Endothelial cell of umbilical vein (primary cell): Measurements from ENCODE around the gene C2orf81.

Experiments used
- CTCF ChIP-seq, 2 donors: IDR thresholded peaks; 1 replicate in 1 of 2; 2 replicates in 1 of 2; pipeline ENCODE4 v1.5.1; 2011; ENCODE audit warnings: low read length in 2 of 2, mild to moderate bottlenecking in 2 of 2, moderate library complexity in 2 of 2, control low read depth in 1 of 2, inconsistent platforms in 1 of 2, low read depth in 1 of 2; ENCODE audit not compliant: insufficient read depth in 1 of 2; ENCODE audit errors: extremely low read depth in 1 of 2
- EZH2 ChIP-seq: IDR thresholded peaks from 2 replicates; pipeline ENCODE4 v1.6.1; 2012; ENCODE audit warnings: borderline replicate concordance, low read depth, mild to moderate bottlenecking, moderate library complexity, low read length, inconsistent platforms; ENCODE audit not compliant: severe bottlenecking
- FOS ChIP-seq: IDR thresholded peaks from 2 replicates; pipeline ENCODE4 v1.6.1; 2011; ENCODE audit warnings: mild to moderate bottlenecking, low read length, moderate library complexity, borderline replicate concordance; ENCODE audit not compliant: insufficient read depth
- JUN ChIP-seq: IDR thresholded peaks from 2 replicates; pipeline ENCODE4 v1.6.1; 2011; ENCODE audit warnings: borderline replicate concordance, low read depth; ENCODE audit not compliant: insufficient read length, insufficient read depth
- MAX ChIP-seq: IDR thresholded peaks from 2 replicates; pipeline ENCODE4 v1.6.1; 2011; ENCODE audit not compliant: insufficient read depth, insufficient read length
- MYC ChIP-seq: IDR thresholded peaks from one replicate; pipeline ENCODE4 v1.6.1; 2011; ENCODE audit warnings: mild to moderate bottlenecking, low read depth, low read length
- POLR2A ChIP-seq: IDR thresholded peaks from 2 replicates; pipeline ENCODE4 v1.6.1; 2012; ENCODE audit warnings: low read depth, mild to moderate bottlenecking, control low read depth, low read length
- POLR2AphosphoS5 ChIP-seq: IDR thresholded peaks from 2 replicates; pipeline ENCODE4 v1.6.1; 2012; ENCODE audit warnings: low read depth, mild to moderate bottlenecking, control low read depth, low read length, moderate library complexity; ENCODE audit not compliant: insufficient read depth

- TF ChIP-seq CTCF (IDR thresholded peaks at IDR 0.05; ENCODE audit: extremely low read depth in 1 of 2, insufficient read depth in 1 of 2, low read depth in 1 of 2, low read length in 2 of 2) (no peak), POLR2AphosphoS5 (no peak), EZH2 (no peak), MAX (no peak), POLR2A (no peak), FOS (no peak), MYC (no peak), JUN (no peak)
These were observed 2.0 kb upstream of the C2orf81 start for GRCh38 chr2:74423231-74424095.
